ENCODE results near the gene FAM114A2.

Gene FAM114A2

GRCh38 chr5:153981905-153982605, 56.7 kb downstream of the FAM114A2 start:
- no peak for DNase-seq

GRCh38 chr5:153979028-153979783, 59.5 kb downstream of the FAM114A2 start:
- no peak for DNase-seq

GRCh38 chr5:153974813-153975163, 63.9 kb downstream of the FAM114A2 start:
- no peak for DNase-seq

- peak; percentile 28 to 50 for DNase-seq
These were observed 64.4 kb downstream of the FAM114A2 start for GRCh38 chr5:153974131-153974812.

GRCh38 chr5:153972240-153972639, 66.5 kb downstream of the FAM114A2 start:
- no peak for DNase-seq

GRCh38 chr5:153970496-153970895, 68.2 kb downstream of the FAM114A2 start:
- no peak for DNase-seq

GRCh38 chr5:153969563-153969895, 69.2 kb downstream of the FAM114A2 start:
- DNase-seq, result no peak

- no peak for DNase-seq
These were observed 69.7 kb downstream of the FAM114A2 start for GRCh38 chr5:153968761-153969562.

GRCh38 chr5:153964880-153965645, 73.6 kb downstream of the FAM114A2 start:
- DNase-seq, result peak; percentile 65 to 66

- DNase-seq, result no peak
These were observed 74.4 kb downstream of the FAM114A2 start for GRCh38 chr5:153964191-153964879.

- DNase-seq, result peak in 1 of 2 experiments; percentile 33
These were observed 78.2 kb downstream of the FAM114A2 start for GRCh38 chr5:153960269-153961215.

GRCh38 chr5:153959134-153959957, 79.4 kb downstream of the FAM114A2 start:
- no peak for DNase-seq

GRCh38 chr5:153957205-153957604, 81.5 kb downstream of the FAM114A2 start:
- DNase-seq, result no peak

GRCh38 chr5:153953411-153953810, 85.3 kb downstream of the FAM114A2 start:
- DNase-seq, result no peak

- DNase-seq, result no peak
These were observed 85.8 kb downstream of the FAM114A2 start for GRCh38 chr5:153952893-153953292.

- DNase-seq, result no peak
These were observed 86.7 kb downstream of the FAM114A2 start for GRCh38 chr5:153952057-153952456.

GRCh38 chr5:153941265-153941664, 97.4 kb downstream of the FAM114A2 start:
- no peak for DNase-seq
